Measurements from ENCODE around the gene HMX1.

GRCh38 chr4:8909548-8909947 lies 37.9 kb upstream of the HMX1 start:
- no peak for TF ChIP-seq CTCF (IDR thresholded peaks at IDR 0.05)
- no peak for TF ChIP-seq POLR2A (IDR thresholded peaks at IDR 0.05)
